IMR-90 (cell line): ENCODE data around the gene TMEM247. TPM values are rescaled to one million over a fixed set of nuclear protein-coding genes. Genes with fewer than 3 reads are reported as not detected.

Experiments
- ATAC-seq: fragments of 200-7000 bp; cut with Tn5 transposase; 2 replicates; pipeline ENCODE4 v1.9.1; 2020; ENCODE audit warnings: low read depth, mild to moderate bottlenecking, moderate library complexity
- BruUV-seq: library from RNA; stranded (reverse); fragments of 400-500 nt; replicated peaks from 2 replicates; lab custom pipeline; 2021; lab: Mats Ljungman, UMichigan
- CTCF ChIA-PET: fragments of 300-600 bp; formaldehyde crosslinking; extraction: SDS; loops from one replicate; lab custom pipeline; 2021; ENCODE audit warnings: antibody characterized with exemption; lab: Yijun Ruan, JAX
- POLR2A ChIA-PET: fragments of 300-600 bp; sonication (Branson Sonifier 250); formaldehyde crosslinking; loops from one replicate; lab custom pipeline; 2022; ENCODE audit warnings: antibody characterized with exemption; ENCODE audit not compliant: unreplicated experiment; lab: Charles Lee
- DNase-seq: peaks from one replicate; pipeline ENCODE4 v3.0.0; 2013
- H2AFZ ChIP-seq: replicated peaks from 2 replicates; pipeline ENCODE3; 2013; ENCODE audit warnings: low read length, mild to moderate bottlenecking; ENCODE audit not compliant: poor library complexity
- H2AK5ac ChIP-seq: 2 replicates; pipeline ENCODE4 v1.6.1; 2013; ENCODE audit warnings: low read depth, low read length, inconsistent platforms
- H2AK9ac ChIP-seq: replicated peaks from 2 replicates; pipeline ENCODE3; 2013; ENCODE audit warnings: mild to moderate bottlenecking, low read depth, low read length, moderate library complexity; ENCODE audit not compliant: poor library complexity
- H2BK120ac ChIP-seq: 2 replicates; pipeline ENCODE4 v1.6.1; 2013; ENCODE audit warnings: low read depth, low read length, inconsistent platforms
- H2BK15ac ChIP-seq: 3 replicates; pipeline ENCODE4 v1.6.1; 2013; ENCODE audit warnings: low read depth, low read length, inconsistent platforms
- H2BK20ac ChIP-seq: 2 replicates; pipeline ENCODE4 v1.6.1; 2013; ENCODE audit warnings: low read depth, mild to moderate bottlenecking, inconsistent platforms, low read length, moderate library complexity
- H2BK5ac ChIP-seq: 2 replicates; pipeline ENCODE4 v1.6.1; 2013; ENCODE audit warnings: mild to moderate bottlenecking, low read depth, low read length, inconsistent platforms; ENCODE audit not compliant: poor library complexity, severe bottlenecking
- H3K14ac ChIP-seq: replicated peaks from 2 replicates; pipeline ENCODE4 v1.6.1; 2013; ENCODE audit warnings: low read depth, low read length, inconsistent platforms
- H3K18ac ChIP-seq: 2 replicates; pipeline ENCODE4 v1.6.1; 2013; ENCODE audit warnings: low read depth, low read length, control low read depth
- H3K23ac ChIP-seq: 2 replicates; pipeline ENCODE4 v1.6.1; 2013; ENCODE audit warnings: low read depth, low read length, inconsistent platforms
- H3K27ac ChIP-seq: 2 replicates; pipeline ENCODE4 v1.5.1; 2013; ENCODE audit warnings: mild to moderate bottlenecking, control low read depth, low read length; ENCODE audit not compliant: insufficient read depth
- H3K27me3 ChIP-seq: 2 replicates; pipeline ENCODE4 v1.6.1; 2013; ENCODE audit warnings: low read length; ENCODE audit not compliant: control insufficient read depth, insufficient read depth
- H3K36me3 ChIP-seq: 2 replicates; pipeline ENCODE4 v1.6.1; 2013; ENCODE audit warnings: low read length, mixed read lengths; ENCODE audit not compliant: control insufficient read depth, insufficient read depth
- H3K4ac ChIP-seq: 2 replicates; pipeline ENCODE4 v1.6.1; 2013; ENCODE audit warnings: low read depth, low read length, inconsistent platforms
- H3K4me1 ChIP-seq: 2 replicates; pipeline ENCODE4 v1.6.1; 2013; ENCODE audit warnings: low read length, mixed read lengths; ENCODE audit not compliant: control insufficient read depth, insufficient read depth
- H3K4me2 ChIP-seq: 2 replicates; pipeline ENCODE4 v1.6.1; 2013; ENCODE audit warnings: low read depth, mild to moderate bottlenecking, control low read depth, low read length, moderate library complexity
- H3K4me3 ChIP-seq: 2 replicates; pipeline ENCODE4 v1.5.1; 2013; ENCODE audit warnings: low read depth, mild to moderate bottlenecking, control low read depth, low read length, moderate library complexity; ENCODE audit not compliant: insufficient read depth
- H3K56ac ChIP-seq: 2 replicates; pipeline ENCODE4 v1.6.1; 2013; ENCODE audit warnings: low read length, inconsistent platforms; ENCODE audit not compliant: insufficient read depth; ENCODE audit errors: extremely low read depth
- H3K79me1 ChIP-seq, 2 experiments: 2 replicates each; pipeline ENCODE4 v1.6.1; 2013; ENCODE audit warnings: low read length in 2 of 2, inconsistent platforms in 1 of 2, low read depth in 1 of 2
- H3K9ac ChIP-seq: 2 replicates; pipeline ENCODE4 v1.6.1; 2013; ENCODE audit warnings: low read depth, low read length, control low read depth
- H3K9me1 ChIP-seq: 2 replicates; pipeline ENCODE4 v1.6.1; 2013; ENCODE audit warnings: low read length, inconsistent platforms; ENCODE audit not compliant: insufficient read depth
- H3K9me3 ChIP-seq: 2 replicates; pipeline ENCODE4 v1.6.1; 2013; ENCODE audit warnings: low read length; ENCODE audit not compliant: control insufficient read depth, insufficient read depth
- H4K20me1 ChIP-seq: 2 replicates; pipeline ENCODE4 v1.6.1; 2013; ENCODE audit warnings: low read length, inconsistent platforms; ENCODE audit not compliant: insufficient read depth
- H4K5ac ChIP-seq: 2 replicates; pipeline ENCODE4 v1.6.1; 2013; ENCODE audit warnings: mild to moderate bottlenecking, low read depth, low read length, control low read depth
- H4K8ac ChIP-seq, 2 experiments: 2 replicates each; pipeline ENCODE4 v1.6.1; 2013; ENCODE audit warnings: low read depth in 2 of 2, low read length in 2 of 2, control low read depth in 1 of 2, inconsistent platforms in 1 of 2
- H4K91ac ChIP-seq: 2 replicates; pipeline ENCODE4 v1.6.1; 2013; ENCODE audit warnings: low read depth, low read length, inconsistent platforms; ENCODE audit not compliant: insufficient read depth
- BHLHE40 ChIP-seq: fragments of 150-350 bp; IDR thresholded peaks from 2 replicates; pipeline ENCODE4 v1.6.1; 2016; ENCODE audit warnings: mild to moderate bottlenecking, low read depth, low read length
- CEBPB ChIP-seq: IDR thresholded peaks from 2 replicates; pipeline ENCODE4 v1.6.1; 2012; ENCODE audit warnings: low read depth, low read length, improper control_type of control experiment
- CHD1 ChIP-seq: IDR thresholded peaks from 2 replicates; pipeline ENCODE4 v1.6.1; 2012; ENCODE audit warnings: low read depth, low read length, improper control_type of control experiment
- CTCF ChIP-seq: conservative IDR thresholded peaks from 2 replicates; pipeline ENCODE4 v1.5.1; 2012; ENCODE audit warnings: mild to moderate bottlenecking, low read depth, low read length, improper control_type of control experiment
- ELK1 ChIP-seq: fragments of 150-350 bp; IDR thresholded peaks from 2 replicates; pipeline ENCODE4 v1.6.1; 2016; ENCODE audit warnings: low read depth, mild to moderate bottlenecking, low read length, moderate library complexity, borderline replicate concordance
- FOS ChIP-seq: fragments of 150-350 bp; IDR thresholded peaks from 2 replicates; pipeline ENCODE4 v1.6.1; 2016; ENCODE audit warnings: low read depth, low read length
- MAFK ChIP-seq: IDR thresholded peaks from 2 replicates; pipeline ENCODE4 v1.6.1; 2012; ENCODE audit warnings: low read depth, low read length, improper control_type of control experiment
- MAZ ChIP-seq: IDR thresholded peaks from 2 replicates; pipeline ENCODE4 v1.6.1; 2012; ENCODE audit warnings: low read depth, mild to moderate bottlenecking, low read length, improper control_type of control experiment, moderate library complexity, borderline replicate concordance
- MXI1 ChIP-seq: IDR thresholded peaks from 2 replicates; pipeline ENCODE4 v1.6.1; 2012; ENCODE audit warnings: low read depth, mild to moderate bottlenecking, low read length, moderate library complexity, borderline replicate concordance
- NFE2L2 ChIP-seq: fragments of 150-350 bp; IDR thresholded peaks from 2 replicates; pipeline ENCODE4 v1.6.1; 2016; ENCODE audit warnings: low read depth, mild to moderate bottlenecking, low read length
- POLR2A ChIP-seq: IDR thresholded peaks from 2 replicates; pipeline ENCODE4 v1.6.1; 2012; ENCODE audit warnings: mild to moderate bottlenecking, low read depth, low read length
- RAD21 ChIP-seq: IDR thresholded peaks from 2 replicates; pipeline ENCODE4 v1.6.1; 2012; ENCODE audit warnings: low read length, improper control_type of control experiment
- RCOR1 ChIP-seq: IDR thresholded peaks from 2 replicates; pipeline ENCODE4 v1.6.1; 2012; ENCODE audit warnings: mild to moderate bottlenecking, low read length, improper control_type of control experiment; ENCODE audit not compliant: insufficient replicate concordance
- RFX5 ChIP-seq: IDR thresholded peaks from 2 replicates; pipeline ENCODE4 v1.8.0; 2012; ENCODE audit warnings: low read depth, mild to moderate bottlenecking, low read length, moderate library complexity
- SMC3 ChIP-seq: fragments of 150-350 bp; IDR thresholded peaks from 2 replicates; pipeline ENCODE4 v1.6.1; 2016; ENCODE audit warnings: low read depth, mild to moderate bottlenecking, antibody characterized with exemption, low read length, moderate library complexity
- USF2 ChIP-seq: fragments of 150-350 bp; IDR thresholded peaks from 2 replicates; pipeline ENCODE4 v1.6.1; 2017; ENCODE audit warnings: mild to moderate bottlenecking, antibody characterized with exemption, low read length, low read depth
- WGBS, 2 experiments: methylation state at CpG; one replicate each; pipeline versions ENCODE4 v1.1.5 to v1.1.7; 2013; ENCODE audit warnings: missing lambda C conversion rate in 2 of 2; ENCODE audit not compliant: insufficient read length in 1 of 2; ENCODE audit errors: extremely low coverage in 2 of 2; 5-methylcytosine and 5-hydroxymethylcytosine counted together
- dilution Hi-C: fragments of 300-500 bp; cut with HindIII; formaldehyde crosslinking; loops from one replicate; pipeline ENCODE4 v1.14.3; 2018; ENCODE audit warnings: low sequenced_read_pairs; ENCODE audit not compliant: unreplicated experiment
- in situ Hi-C: fragments of 300-500 bp; cut with MboI; formaldehyde crosslinking; loops from 3 replicates; pipeline ENCODE4 v1.14.3; 2019; ENCODE audit warnings: low sequenced_read_pairs, inconsistent platforms, mixed read lengths
- intact Hi-C: fragments of 100-400 bp; cut with micrococcal nuclease; formaldehyde crosslinking; loops from 2 replicates; pipeline ENCODE4 v1.10.0; 2022
- polyA plus RNA-seq, 3 experiments: library from polyadenylated mRNA; depleted of rRNA; stranded (reverse); fragments of >200 nt; gene quantifications; 2 replicates each; pipeline ENCODE4 v1.2.3, GENCODE V29; 2012; ENCODE audit warnings: low replicate concordance in 1 of 3
- total RNA-seq: library from RNA; depleted of rRNA; stranded (reverse); fragments of >200 nt; gene quantifications from 2 replicates; pipeline ENCODE4 v1.2.3, GENCODE V29; 2012

TMEM247 gene
- total and polyA plus RNA-seq, 2 of the 4 experiments (the other 2 are of a cell fraction), result not detected

GRCh38 chr2:46430413-46430812 lies 49.0 kb upstream of the TMEM247 start:
- ATAC-seq (no peak), DNase-seq (no peak)
- WGBS, 2 experiments, result 83% methylated on average over 1 of the region's 1 CpG; no CpG with 5 or more reads in 1 of the 2 experiments
- ChIA-PET CTCF (no interaction called here), POLR2A (no interaction called here)
- Histone ChIP-seq H4K20me1 (no peaks in the 10 kb centered on the region), H3K4me3 (no peak overlapping the region), H3K4ac (no peak overlapping the region), H4K8ac (no peak overlapping the region), H3K14ac (no peak overlapping the region), H3K79me1 (no peaks in the 10 kb centered on the region), H2AK5ac (no peak overlapping the region), H3K18ac (no peak overlapping the region), H3K4me1 (peaks cover 12% of the 10 kb centered on the region), H3K4me2 (no peak overlapping the region), H2BK15ac (no peak overlapping the region; the same call in 2 of the 3 replicates), H4K91ac (no peak overlapping the region), H3K9me3 (no peaks in the 10 kb centered on the region), H3K36me3 (no peaks in the 10 kb centered on the region), H3K23ac (no peak overlapping the region), H2AFZ (no peak overlapping the region), H4K5ac (no peak overlapping the region), H3K9me1 (peaks cover 4% of the 10 kb centered on the region; the same call in 1 of the 2 replicates), H2BK5ac (no peak overlapping the region), H2BK20ac (no peak overlapping the region), H3K27me3 (no peaks in the 10 kb centered on the region), H3K56ac (no peak overlapping the region), H2AK9ac (no peak overlapping the region), H3K27ac (no peak overlapping the region), H2BK120ac (no peak overlapping the region), H3K9ac (no peak overlapping the region)
- intact Hi-C loops (loop anchor here (2.0 kb wide), 1 partner anchor 14 kb away; no protein-coding TSS in a partner anchor), dilution Hi-C loops (no loop called here), in situ Hi-C loops (no loop called here)
- BruUV-seq, result no TSS peak
- no peak for TF ChIP-seq USF2
- TF ChIP-seq FOS, result no peak
- TF ChIP-seq BHLHE40, result no peak
- no peak for TF ChIP-seq MXI1
- TF ChIP-seq SMC3, result no peak
- no peak for TF ChIP-seq CHD1
- no peak for TF ChIP-seq CEBPB
- no peak for TF ChIP-seq RAD21
- no peak for TF ChIP-seq NFE2L2
- no peak for TF ChIP-seq MAZ
- TF ChIP-seq RFX5, result no peak
- TF ChIP-seq MAFK, result no peak
- no peak for TF ChIP-seq CTCF
- no peak for TF ChIP-seq ELK1
- no peak for TF ChIP-seq RCOR1
- no peak for TF ChIP-seq POLR2A
